Measurements from ENCODE around the gene GRIK4. TPM values are rescaled to one million over a fixed set of nuclear protein-coding genes. Genes with fewer than 3 reads are reported as not detected.

Gene GRIK4
- total and polyA plus RNA-seq, 9 of the 15 experiments (the other 6 are each of a cell fraction or from before 2014, with no cell fraction given): not detected

GRCh38 chr11:120925944-120926343 is 414.4 kb downstream of the GRIK4 start:
- no peak for FAIRE-seq
- H4K20me1 ChIP-seq (replicated peaks; ENCODE audit: control insufficient read depth, insufficient read depth, low read length): no peaks in the 10 kb centered on the region; the same call in 1 of the 2 replicates
- TF ChIP-seq, protein P1, sequence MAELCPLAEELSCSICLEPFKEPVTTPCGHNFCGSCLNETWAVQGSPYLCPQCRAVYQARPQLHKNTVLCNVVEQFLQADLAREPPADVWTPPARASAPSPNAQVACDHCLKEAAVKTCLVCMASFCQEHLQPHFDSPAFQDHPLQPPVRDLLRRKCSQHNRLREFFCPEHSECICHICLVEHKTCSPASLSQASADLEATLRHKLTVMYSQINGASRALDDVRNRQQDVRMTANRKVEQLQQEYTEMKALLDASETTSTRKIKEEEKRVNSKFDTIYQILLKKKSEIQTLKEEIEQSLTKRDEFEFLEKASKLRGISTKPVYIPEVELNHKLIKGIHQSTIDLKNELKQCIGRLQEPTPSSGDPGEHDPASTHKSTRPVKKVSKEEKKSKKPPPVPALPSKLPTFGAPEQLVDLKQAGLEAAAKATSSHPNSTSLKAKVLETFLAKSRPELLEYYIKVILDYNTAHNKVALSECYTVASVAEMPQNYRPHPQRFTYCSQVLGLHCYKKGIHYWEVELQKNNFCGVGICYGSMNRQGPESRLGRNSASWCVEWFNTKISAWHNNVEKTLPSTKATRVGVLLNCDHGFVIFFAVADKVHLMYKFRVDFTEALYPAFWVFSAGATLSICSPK (IDR thresholded peaks at IDR 0.05; ENCODE audit: borderline replicate concordance): no peak
- TF ChIP-seq ESRRA (IDR thresholded peaks at IDR 0.05; ENCODE audit: borderline replicate concordance, low read depth) (no peak), PRPF4 (IDR thresholded peaks at IDR 0.05; ENCODE audit: insufficient read depth, low read depth, low read length, poor library complexity, severe bottlenecking) (no peak), THRA (IDR thresholded peaks at IDR 0.05) (no peak), ELF1 (tag; IDR thresholded peaks at IDR 0.05) (no peak), RBM34 (IDR thresholded peaks at IDR 0.05; ENCODE audit: borderline replicate concordance, insufficient read depth, low read length) (no peak), ILK (tag; IDR thresholded peaks at IDR 0.05; ENCODE audit: borderline replicate concordance, low read depth) (no peak), NONO (IDR thresholded peaks at IDR 0.05; ENCODE audit: low read depth in 2 of 2, low read length in 1 of 2) (no peak), CCNT2 (IDR thresholded peaks at IDR 0.05; ENCODE audit: borderline replicate concordance, extremely low read depth, insufficient read length, low read depth, low read length) (no peak)
- TF ChIP-seq, protein P2, sequence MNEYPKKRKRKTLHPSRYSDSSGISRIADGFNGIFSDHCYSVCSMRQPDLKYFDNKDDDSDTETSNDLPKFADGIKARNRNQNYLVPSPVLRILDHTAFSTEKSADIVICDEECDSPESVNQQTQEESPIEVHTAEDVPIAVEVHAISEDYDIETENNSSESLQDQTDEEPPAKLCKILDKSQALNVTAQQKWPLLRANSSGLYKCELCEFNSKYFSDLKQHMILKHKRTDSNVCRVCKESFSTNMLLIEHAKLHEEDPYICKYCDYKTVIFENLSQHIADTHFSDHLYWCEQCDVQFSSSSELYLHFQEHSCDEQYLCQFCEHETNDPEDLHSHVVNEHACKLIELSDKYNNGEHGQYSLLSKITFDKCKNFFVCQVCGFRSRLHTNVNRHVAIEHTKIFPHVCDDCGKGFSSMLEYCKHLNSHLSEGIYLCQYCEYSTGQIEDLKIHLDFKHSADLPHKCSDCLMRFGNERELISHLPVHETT (CRISPR knock-in tag; conservative IDR thresholded peaks at IDR 0.05 in 1 of 2, IDR thresholded peaks at IDR 0.05 in 1 of 2): no peak
- TF ChIP-seq, protein P3, sequence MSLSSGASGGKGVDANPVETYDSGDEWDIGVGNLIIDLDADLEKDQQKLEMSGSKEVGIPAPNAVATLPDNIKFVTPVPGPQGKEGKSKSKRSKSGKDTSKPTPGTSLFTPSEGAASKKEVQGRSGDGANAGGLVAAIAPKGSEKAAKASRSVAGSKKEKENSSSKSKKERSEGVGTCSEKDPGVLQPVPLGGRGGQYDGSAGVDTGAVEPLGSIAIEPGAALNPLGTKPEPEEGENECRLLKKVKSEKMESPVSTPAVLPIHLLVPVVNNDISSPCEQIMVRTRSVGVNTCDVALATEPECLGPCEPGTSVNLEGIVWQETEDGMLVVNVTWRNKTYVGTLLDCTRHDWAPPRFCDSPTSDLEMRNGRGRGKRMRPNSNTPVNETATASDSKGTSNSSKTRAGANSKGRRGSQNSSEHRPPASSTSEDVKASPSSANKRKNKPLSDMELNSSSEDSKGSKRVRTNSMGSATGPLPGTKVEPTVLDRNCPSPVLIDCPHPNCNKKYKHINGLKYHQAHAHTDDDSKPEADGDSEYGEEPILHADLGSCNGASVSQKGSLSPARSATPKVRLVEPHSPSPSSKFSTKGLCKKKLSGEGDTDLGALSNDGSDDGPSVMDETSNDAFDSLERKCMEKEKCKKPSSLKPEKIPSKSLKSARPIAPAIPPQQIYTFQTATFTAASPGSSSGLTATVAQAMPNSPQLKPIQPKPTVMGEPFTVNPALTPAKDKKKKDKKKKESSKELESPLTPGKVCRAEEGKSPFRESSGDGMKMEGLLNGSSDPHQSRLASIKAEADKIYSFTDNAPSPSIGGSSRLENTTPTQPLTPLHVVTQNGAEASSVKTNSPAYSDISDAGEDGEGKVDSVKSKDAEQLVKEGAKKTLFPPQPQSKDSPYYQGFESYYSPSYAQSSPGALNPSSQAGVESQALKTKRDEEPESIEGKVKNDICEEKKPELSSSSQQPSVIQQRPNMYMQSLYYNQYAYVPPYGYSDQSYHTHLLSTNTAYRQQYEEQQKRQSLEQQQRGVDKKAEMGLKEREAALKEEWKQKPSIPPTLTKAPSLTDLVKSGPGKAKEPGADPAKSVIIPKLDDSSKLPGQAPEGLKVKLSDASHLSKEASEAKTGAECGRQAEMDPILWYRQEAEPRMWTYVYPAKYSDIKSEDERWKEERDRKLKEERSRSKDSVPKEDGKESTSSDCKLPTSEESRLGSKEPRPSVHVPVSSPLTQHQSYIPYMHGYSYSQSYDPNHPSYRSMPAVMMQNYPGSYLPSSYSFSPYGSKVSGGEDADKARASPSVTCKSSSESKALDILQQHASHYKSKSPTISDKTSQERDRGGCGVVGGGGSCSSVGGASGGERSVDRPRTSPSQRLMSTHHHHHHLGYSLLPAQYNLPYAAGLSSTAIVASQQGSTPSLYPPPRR (CRISPR knock-in tag; IDR thresholded peaks at IDR 0.05; ENCODE audit: borderline replicate concordance): no peak

More at GRCh38 chr11:120925944-120926343, 414.4 kb downstream of the GRIK4 start:
- ChIA-PET CTCF (ENCODE audit: low intra/inter-chr PET ratio) (no interaction called here), POLR2A (interaction anchor here (0.5 to 0.8 kb wide), 2 partner anchors 63 to 236 kb away, joined by 3 read pairs; no protein-coding TSS in a partner anchor)
- no peaks in the 10 kb centered on the region for H3K79me2 ChIP-seq (ENCODE audit: control insufficient read depth, insufficient read depth, low read length)
- peaks cover 5 to 28% of the 10 kb centered on the region in 2 experiments; a peak in 3 of 5 replicates for H3K27me3 ChIP-seq (ENCODE audit: control insufficient read depth in 2 of 2, insufficient read depth in 2 of 2, low read length in 2 of 2)
- intact Hi-C loops (cut with micrococcal nuclease) (no loop called here), in situ Hi-C loops (cut with MboI) (no loop called here)
- H3K27ac ChIP-seq (ENCODE audit: extremely low read depth, low read depth, low read length): no peak overlapping the region
- H2AFZ ChIP-seq (ENCODE audit: low read depth, low read length): no peak overlapping the region
- no peak overlapping the region for H3K9ac ChIP-seq (ENCODE audit: insufficient read depth in 1 of 2, low read depth in 2 of 2, low read length in 2 of 2)
- H3K4me1 ChIP-seq (replicated peaks in 1 of 2; ENCODE audit: control insufficient read depth in 2 of 2, insufficient read depth in 2 of 2, low read length in 2 of 2): no peaks in the 10 kb centered on the region; a peak in 1 of 5 replicates
- ATAC-seq: no peak
- H3K4me3 ChIP-seq: no peak overlapping the region
- no TSS peak for BruUV-seq (replicated peaks)
- no peaks in the 10 kb centered on the region for H3K36me3 ChIP-seq (ENCODE audit: control insufficient read depth, insufficient read depth, low read length)
- no peak overlapping the region for H3K4me2 ChIP-seq (ENCODE audit: insufficient read depth, low read length)
- H3K9me3 ChIP-seq (replicated peaks; ENCODE audit: control insufficient read depth, insufficient read depth, low read depth, low read length): no peaks in the 10 kb centered on the region
- no peak for DNase-seq (ENCODE audit: extremely low read depth in 1 of 4, low spot score in 3 of 4)
- no peaks in the 10 kb centered on the region for H3K9me1 ChIP-seq (ENCODE audit: control insufficient read depth, insufficient read depth, low read length)
- WGBS (ENCODE audit: insufficient coverage, low coverage, missing lambda C conversion rate): 0% methylated on average over 1 of the region's 2 CpGs

Data from K562 (cell line).